ENCODE measurements around the gene FDXR.

Gene FDXR

DNA sequence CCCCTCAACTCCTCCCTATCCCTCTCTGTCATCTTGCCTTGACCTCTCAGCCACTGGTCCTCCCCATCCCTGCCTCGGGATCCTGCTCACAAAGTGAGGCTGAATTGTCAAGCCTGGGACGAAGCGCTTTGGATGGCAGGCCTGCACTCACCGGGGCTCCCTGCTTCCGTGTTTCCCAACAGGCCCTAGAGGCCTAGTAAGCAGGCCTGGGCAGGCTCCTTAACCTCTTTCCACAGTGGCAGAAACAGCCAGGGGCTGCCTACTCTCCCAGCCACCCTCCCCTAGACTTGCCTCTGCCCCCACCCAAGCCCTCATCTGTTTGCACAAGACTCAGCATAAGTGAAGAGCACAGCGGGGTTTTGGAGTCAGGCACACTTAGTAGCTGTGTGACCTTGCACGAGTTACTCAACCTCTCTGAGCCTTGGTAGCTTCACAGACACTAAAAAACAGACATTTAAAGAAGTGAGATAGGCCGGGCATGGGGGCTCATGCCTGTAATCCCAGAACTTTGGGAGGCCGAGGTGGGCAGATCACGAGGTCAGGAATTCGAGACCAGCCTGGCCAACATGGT, 25.7 kb upstream of the FDXR start:
- DNase-seq (ENCODE audit: low spot score): no peak

DNA sequence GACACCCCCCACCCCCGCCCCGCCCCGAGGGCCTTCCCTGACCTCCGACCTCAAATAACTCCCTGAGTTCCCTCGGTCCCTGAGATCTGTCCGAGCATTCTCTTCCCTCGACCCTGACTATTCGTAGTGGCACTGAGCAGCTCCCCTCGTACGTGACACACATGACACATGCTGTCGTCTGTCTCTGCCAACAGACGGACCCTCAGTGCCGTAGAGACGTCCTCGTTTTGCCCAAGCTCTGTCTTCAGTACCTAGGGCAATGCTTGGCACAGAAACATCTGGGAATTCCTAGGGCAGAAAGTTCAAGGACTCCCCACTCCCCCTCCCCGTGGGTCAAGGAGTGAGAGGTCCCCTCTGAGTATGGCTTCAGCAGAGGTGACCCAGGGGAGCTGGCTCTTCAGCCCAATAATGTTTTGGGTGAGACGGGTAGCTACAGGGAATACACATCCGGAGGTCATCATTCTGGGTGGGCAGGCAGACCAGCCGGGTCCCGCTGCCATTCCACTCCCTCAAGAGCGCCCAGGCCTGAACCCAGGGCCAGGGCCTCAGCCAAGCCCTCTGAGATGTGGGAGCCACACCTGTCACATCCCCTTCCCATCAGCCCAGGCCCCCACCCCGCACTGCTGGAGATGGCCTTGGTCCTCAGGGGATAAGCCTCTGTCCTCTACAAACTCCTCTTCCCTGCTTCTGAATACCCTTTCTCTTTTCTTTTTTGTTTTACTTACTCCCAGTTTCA, 21.3 kb upstream of the FDXR start:
- DNase-seq (ENCODE audit: low spot score): no peak

DNA sequence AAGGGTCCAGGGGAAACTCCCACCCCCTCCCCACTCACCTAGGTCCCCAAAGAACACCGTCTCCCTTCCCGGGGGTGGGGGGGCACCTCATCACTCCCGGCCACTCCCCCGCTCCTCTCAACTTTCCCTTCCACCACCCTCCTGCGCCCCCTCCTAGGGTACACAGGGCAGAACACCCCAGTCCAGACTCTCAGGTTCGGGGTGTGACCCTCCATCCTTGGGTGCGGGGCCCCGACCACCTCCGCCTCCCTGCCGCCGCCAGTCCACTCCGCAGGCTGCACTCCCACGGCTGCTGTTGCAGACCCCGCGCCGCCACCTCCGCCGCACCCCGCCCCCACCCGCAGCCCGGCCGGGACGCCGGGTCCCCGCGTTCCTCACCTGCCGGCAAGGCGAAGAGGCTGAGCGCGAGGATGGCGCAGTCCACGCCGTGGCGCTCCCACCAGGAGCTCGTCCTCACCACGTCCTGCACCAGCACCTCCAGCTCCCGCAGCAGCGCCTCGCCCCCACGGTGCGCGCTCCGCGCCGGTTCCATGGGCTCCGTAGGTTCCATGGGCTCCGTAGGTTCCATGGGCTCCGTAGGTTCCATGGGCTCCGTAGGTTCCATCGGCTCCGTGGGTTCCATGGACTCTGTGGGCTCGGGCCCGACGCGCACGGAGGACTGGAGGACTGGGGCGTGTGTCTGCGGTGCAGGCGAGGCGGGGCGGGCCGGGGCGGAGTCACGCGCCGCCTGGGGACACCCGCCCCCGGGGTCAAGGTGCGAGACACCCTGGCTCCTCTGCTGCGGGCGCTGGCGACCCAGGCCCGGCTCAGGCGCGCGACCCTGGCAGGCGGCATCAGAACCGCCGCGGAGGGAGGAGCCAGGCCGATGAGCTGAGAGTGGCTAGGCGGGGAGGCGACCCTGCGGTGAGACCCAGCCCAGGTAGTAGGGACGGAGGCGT, 20.4 kb upstream of the FDXR start, which contains the start of gene FADS6:
Gene FADS6 (minus strand): TSS at position 660 of the 938 bp plus-strand sequence. CDS start 38 bp downstream, at position 622.
- no peak for DNase-seq (ENCODE audit: low spot score)

DNA sequence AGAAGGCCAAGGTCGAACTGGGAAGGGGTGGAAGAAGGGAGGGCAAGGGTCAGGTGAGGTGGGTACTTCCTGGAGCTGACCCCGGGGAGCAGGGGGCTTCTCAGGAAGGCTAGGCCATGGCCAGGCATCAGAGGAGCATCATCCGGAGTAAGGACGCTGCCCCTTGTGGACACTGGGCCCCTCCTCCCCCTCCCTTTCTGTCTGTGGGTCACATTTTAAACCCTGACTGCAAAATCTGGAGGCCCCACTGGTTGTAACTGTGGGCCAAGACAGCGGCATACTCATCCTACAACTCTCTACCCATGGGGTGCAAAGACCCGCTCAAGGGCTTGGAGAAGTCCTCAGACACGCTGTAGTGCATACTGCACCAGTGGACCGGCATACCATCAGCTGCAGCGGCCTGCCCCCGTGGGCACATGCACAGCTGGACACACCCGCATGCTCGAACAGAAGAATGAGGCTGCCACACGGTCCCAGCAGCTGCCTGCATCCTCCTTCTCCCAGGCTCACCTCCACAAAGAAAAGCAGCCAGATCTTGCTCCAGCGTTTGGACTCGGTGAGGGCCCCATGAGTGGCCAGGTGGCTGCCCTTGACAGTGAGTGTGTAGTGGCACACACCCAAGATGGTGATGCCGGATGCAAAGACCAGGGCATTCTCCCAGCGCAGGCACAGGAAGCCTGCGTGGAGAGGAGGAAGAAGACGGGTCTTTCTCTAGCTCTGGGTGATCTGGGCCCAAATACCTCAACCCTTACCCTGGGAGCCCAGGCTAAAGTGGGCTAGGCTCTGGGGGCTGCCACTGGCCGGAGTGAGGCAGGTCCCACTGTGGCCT, 19.4 kb upstream of the FDXR start:
- DNase-seq (ENCODE audit: low spot score): no peak

DNA sequence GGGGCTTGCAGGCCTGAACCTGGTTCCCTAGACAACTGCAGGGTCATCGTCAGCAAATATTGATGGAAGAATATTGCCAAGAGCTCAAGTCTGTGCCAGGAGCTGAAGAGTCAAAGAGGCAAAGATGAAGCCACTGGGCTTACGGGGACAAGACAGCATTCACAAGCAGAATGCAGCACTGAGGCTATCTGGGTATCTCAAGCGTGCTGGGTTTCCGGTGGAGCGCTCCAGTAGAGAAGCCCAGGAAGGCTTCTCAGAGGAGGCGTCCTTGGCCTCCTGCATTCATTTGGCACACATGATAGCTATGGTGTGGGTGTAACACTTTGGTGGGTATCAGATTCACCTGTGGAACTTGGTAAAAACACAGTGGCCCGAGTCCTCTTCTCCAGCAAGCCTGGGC, 17.8 kb upstream of the FDXR start:
- DNase-seq (ENCODE audit: low spot score): no peak

DNA sequence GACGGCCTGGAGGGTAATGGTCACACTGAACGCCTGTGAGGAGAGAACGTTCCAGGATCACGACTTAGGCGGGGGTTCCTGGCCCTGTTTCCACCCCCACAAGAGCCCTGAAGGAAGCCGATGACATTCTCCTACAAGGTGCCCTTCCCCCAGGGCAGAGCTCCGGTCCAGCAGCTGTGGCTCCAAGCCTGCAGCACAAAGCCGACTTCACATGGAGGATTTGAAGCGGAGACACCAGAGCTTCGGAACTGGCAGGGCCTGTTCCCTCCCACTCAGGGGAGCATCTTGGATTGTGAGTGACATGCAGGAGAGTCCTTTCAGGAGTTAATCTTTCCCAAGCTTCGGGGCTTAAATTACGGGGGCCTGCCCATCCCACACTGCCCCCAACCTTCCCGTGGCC, 15.7 kb upstream of the FDXR start:
- DNase-seq (ENCODE audit: low spot score): no peak

DNA sequence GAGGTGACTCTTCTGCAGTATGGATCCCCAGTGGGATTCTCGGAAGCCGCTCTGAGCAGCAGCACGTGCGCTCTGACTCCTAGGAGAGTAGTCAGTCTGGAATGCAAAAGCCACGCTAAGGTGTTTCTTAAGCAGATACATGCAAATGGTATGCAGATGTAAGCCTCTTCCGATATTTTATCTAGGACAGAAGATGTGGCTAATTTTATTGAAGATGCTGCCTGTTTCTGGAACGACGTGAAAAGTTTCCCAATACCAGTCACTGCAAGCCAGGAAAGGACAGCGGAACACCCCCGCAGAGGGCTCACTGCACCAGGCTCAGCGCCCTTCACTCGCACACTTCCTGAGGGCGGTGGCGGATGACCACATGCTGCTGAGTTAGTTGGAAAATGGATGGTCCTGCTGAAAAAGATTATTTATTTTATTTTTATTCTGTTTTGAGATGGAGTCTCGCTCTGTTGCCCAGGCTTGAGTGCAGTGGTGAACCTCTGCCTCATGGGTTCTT, 10.5 kb upstream of the FDXR start:
- no peak for DNase-seq (ENCODE audit: low spot score)

DNA sequence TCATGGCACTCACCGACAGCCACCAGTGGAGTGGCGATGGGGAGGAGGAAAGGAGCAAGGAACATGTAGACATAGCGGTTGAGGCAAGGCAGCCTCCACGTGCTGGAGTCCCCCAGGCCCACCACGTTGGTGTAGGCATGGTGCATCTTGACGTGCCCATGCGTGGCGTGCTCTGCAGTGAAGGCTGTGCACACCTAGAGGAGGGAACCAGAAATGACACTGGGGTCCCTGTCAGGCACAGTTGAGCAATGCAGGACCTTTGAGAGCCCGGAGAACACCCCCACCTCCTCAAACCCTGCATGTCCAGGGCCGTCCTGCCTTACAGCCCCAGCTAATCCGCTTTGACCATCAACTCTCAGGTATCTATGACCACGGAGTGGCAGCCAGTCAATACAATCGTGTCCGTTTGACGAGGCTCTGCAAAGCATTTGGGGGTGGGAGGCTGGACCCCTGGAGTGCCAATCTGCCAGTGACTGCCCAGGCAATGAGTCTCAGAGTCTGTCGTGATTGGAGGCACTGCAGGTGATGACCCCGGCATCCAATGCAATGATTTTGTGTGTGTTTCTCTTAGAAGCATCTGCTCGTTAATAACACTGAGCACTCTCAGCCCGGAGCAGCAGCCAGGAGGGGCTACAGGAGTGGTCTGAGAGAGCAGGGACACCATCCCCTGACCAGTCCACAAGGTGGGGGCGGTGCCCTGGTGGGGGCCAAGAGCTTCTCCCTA, 9.9 kb upstream of the FDXR start:
- DNase-seq (ENCODE audit: low spot score): no peak

DNA sequence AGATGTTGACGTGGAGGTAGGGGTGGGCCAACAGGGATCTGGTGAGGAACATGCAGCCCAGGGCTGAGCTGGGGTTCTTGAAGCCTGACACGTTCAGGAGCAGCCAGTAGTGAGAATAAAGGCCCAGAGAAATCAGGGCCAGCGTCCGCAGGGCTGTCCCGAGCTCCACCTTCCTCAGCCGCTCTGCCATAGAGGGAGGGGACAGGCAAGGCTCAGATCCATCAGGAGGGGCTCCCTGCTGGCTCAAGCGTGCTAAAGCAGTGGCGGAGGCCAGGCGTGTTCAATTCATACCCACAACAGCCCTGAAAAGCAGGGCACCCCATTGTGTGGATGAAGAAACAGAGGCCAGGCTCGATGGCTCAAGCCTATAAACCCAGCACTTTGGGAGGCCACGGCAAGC, 8.3 kb upstream of the FDXR start:
- no peak for DNase-seq (ENCODE audit: low spot score)

DNA sequence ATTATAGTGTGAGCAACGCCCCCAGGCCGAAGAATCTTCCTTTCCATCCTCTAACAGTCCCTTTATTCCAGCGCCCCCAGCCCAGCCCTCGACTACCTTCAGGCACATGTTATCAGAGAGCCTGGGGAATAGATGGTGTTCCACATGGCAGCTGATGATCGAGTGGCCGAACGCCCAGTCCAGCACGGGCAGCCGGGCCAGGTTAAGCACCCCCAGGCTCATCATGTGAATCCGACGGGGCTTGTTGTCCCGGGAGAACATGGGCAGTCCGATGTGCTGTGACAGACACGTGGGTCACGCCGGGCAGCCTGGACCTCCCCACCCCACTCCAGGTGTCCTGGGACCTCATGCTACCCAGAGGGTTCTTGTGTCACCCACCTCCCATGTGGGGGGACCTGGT, 6.5 kb upstream of the FDXR start:
- no peak for DNase-seq (ENCODE audit: low spot score)

DNA sequence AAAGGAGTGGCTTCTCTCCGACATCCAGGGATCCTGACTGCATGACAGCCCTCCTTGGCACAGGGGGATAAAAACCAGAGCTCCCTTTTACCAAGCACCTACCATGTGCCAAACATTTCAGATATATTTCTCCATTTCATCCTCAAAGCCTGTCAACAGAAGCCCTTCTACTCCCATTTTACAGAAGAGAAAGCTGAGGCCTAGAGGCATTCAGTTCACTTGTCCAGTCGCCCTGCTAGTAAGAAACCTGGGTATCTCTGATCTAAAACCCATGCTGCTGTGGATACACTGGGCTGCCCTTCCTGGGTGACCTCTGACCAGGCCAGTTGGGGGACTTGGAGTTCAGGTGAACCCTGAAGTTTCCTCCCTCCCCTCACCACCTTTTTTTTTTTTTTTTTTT, 5.9 kb upstream of the FDXR start:
- DNase-seq (ENCODE audit: low spot score): no peak

DNA sequence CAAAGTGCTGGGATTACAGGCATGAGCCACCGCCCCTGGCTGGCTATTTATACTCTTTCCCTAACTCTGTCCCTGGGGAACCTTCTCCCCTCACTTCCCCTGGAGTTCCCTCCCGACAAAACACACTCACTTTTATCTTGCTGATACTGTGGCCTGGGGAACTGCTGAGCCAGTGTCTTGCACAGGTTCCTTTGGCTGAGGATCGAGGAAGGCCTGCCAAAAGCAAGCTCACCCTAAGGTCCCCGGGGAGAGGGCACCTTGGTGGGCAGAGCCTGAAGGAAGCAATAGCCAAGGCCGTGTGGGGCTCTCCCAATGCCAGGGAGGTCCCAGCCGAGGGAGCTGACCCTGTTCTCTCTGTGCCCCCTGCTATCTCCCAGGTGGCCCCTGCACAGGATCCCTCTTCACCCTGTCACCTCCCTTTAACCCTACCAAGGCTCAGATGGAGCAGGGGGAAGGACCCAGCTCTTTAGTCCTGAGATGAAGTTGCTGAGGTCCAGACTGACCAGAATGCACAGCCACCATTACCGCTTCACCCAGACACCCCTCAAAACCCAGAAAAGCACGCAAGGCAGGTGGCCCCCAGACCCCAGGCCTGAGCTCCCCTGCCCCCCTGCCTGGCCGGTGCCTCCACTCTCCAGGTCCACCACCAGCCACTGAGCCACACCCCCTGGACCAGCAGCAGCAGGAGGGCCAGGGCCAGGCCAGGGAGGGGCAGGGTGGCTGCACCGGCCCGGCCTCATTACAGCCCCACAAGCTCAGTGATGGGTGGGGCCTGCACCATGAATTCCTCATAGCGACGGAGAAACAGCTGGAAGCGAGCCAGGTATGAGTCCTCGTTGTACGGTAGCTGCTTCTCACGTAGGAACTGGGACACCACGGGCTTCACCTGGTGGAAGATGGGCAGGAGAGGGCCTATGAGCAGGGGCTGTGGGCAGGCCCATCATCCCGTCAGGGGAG, 5.1 kb upstream of the FDXR start:
- no peak for DNase-seq (ENCODE audit: low spot score)

DNA sequence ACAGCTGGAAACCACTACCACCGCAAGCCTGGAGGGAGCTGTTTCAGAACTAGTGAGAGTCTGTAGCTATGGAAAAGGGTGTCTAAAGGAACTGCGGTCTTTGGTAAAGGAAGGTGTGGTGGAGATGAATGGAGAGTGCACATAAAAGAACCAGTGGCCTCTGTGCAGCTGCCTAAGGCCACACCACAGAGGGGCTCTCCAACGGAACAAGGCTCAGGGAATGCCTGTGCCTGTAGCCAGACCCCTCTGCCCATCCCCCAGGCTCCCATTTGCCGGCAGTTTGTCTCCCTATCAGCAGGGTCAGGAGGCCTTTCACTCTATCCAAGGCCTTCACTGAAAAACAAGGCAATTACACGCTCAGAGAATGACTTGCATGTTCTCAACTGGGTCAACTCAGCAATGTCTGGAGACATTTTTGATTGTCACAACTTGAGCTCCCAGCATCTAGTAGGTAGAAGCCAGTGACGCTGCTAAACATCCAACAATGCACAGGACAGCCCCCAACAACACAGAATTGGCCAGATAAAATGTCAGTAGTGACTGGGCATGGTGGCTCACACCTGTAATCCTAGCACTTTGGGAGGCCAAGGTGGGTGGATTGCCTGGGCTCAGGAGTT, 3.3 kb upstream of the FDXR start:
- DNase-seq (ENCODE audit: low spot score): no peak

DNA sequence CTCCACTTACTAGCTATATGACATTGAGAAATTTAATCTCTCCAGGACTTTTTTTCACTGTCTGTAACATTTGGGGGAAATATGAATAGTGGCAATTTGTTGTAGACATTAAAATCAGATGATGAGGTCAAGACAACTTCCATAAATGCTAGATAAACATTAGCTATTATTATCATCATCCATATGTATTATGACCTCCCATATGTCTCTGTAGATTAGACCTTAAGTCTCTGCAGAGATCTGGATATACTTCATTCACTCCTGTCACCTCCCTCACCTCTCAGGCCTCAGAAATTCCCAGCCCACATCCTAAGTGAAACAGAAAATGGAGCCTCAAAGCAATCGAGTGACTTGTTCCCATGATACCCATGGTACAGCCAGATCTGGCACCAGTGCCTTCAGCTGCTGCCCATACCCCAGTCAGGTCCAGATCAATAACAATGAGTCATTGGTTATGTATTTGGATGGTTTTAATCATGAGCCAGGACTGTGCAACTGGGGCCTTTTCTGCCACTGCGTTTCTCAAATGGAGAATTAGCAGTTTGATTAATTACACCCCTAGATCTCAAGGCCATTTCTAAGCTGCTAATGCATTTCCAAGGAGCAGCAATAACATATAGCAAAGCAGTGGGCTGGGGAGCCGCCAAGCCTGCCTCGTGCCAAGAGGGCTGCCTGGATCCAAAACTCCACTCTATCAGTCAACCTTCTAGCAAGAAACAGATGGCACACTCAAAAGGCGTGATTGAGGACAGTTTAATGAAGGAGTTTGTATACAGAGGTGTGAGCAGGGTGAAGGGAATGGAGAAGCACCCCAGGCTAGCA, 2.6 kb upstream of the FDXR start:
- DNase-seq (ENCODE audit: low spot score): no peak

DNA sequence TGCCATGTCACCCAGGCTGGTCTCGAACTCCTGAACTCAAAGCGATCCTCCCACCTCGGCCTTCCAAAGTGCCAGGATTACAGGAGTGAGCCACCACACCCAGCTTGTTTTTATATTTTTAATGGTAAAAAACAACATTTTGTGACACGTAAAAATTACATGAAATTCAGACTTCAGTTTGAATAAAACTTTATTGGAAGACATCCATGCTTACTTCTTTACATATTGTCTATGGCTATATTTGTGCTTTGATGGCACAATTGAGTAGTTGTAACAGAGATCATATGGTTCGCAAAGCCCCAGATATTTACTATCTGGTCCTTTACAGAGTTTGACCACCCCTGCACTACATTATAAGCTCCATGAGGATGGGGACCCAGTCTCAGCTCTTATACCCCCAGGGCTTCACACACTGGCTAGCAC, 1.8 kb upstream of the FDXR start:
- no peak for DNase-seq (ENCODE audit: low spot score)

DNA sequence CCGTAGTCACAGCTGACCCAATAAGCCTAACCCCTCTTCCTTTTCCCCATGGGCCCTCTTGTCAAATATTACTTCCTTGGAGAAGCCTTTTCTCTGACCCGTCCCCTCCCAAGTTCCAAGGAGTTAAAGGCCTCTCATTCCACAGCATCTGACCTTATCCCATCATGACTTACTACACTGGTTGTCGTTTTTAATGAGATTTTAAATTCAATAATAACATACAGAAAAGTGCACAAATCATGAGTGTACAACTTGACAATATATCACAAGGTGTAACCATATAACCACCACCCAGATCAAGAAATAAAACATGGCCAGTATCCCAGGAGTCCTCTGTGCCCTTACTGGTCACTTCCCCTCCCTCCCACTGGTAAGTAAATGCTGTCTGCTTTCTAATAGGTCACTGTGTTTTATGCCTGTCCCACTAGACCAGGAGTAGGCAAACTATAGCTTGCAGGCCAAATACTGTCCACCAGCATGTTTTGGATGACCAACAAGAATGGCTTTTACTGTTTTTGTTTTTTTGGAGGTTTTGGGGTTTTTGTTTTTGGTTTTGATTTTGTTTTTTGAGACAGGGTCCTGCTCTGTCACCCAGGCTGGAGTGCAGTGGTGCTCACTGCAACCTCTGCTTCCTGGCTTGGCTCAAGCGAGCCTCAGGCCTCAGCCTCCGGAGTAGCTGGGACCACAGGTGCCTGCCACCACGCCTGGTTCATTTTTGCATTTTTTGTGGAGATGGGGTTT, 1.2 kb upstream of the FDXR start:
- DNase-seq (ENCODE audit: low spot score): no peak

DNA sequence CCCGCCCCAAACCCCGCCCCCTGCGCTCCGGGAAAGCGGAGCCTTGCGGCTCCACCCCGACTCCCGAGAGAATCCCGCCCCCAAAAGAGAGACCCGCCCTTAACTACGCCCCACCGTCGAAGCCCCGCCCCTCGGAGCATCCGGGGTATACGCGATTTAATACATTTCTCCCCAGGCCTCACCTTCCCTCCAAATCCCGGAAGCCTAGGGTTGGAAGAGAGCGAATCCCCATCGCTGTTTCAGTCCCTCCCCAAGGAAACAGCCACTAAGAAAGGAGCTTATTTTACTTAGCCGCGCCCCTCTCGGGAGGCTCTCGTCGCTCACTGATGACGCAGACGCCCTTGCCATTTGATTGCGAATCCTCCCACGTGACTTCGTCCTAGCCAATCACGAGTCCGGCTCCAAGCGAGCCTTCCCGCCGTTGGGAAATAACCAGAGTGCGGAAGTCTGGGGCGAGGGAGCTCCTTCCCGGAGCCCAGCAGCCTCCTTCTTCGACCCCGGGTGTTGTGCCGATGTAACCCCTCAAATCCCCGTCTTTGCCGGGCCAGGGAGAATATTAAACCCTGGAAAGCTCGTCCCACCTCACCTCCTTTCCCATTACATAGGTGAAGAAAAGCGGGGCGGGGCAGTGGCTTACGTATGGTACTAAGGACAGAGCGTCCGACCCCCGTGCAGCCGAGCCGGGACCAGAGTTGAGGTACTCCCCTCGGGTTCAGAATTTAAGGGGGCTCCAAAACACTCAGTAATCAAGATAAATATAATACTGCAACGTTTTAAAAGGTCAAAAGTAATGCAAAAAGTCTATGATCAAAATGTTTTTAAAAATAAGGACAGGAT, 461 bp upstream of the FDXR start:
- DNase-seq (ENCODE audit: low spot score): peak; percentile 100
